GM23338 (cell line): Measurements from ENCODE around the gene RILPL1. TPM values are rescaled to one million over a fixed set of nuclear protein-coding genes. Genes with fewer than 3 reads are reported as not detected.

Experiments used
- ATAC-seq: fragments of 200-7000 bp; cut with Tn5 transposase; 3 replicates; pipeline ENCODE4 v1.9.1; 2020
- DNase-seq: peaks from one replicate; pipeline ENCODE4 v3.0.0-alpha.2; 2015; ENCODE audit warnings: low spot score
- H2AFZ ChIP-seq: fragments of 200-600 bp; sonication (generic); 2 replicates; pipeline ENCODE4 v1.8.0; 2016; ENCODE audit warnings: antibody characterized with exemption, mild to moderate bottlenecking, moderate library complexity
- H3F3A ChIP-seq: fragments of 200-600 bp; sonication (generic); replicated peaks from 2 replicates; pipeline ENCODE4 v1.8.0; 2017; ENCODE audit warnings: antibody characterized with exemption, mixed run types, low read depth
- H3K27ac ChIP-seq: fragments of 200-600 bp; sonication (generic); 2 replicates; pipeline ENCODE4 v1.6.1; 2016; ENCODE audit warnings: low read depth
- H3K27me3 ChIP-seq: fragments of 200-600 bp; sonication (generic); 2 replicates; pipeline ENCODE4 v1.8.0; 2016; ENCODE audit warnings: mild to moderate bottlenecking, mixed run types, moderate library complexity; ENCODE audit not compliant: insufficient read depth
- H3K36me3 ChIP-seq: fragments of 200-600 bp; sonication (generic); 2 replicates; pipeline ENCODE4 v1.8.0; 2016; ENCODE audit warnings: mild to moderate bottlenecking; ENCODE audit not compliant: insufficient read depth
- H3K4me1 ChIP-seq: fragments of 200-600 bp; sonication (generic); 2 replicates; pipeline ENCODE4 v1.8.0; 2016; ENCODE audit warnings: mild to moderate bottlenecking, moderate library complexity; ENCODE audit not compliant: insufficient read depth
- H3K4me2 ChIP-seq: fragments of 200-600 bp; sonication (generic); 2 replicates; pipeline ENCODE4 v1.7.1; 2017; ENCODE audit warnings: mixed run types
- H3K4me3 ChIP-seq: fragments of 200-600 bp; sonication (generic); 2 replicates; pipeline ENCODE4 v1.6.1; 2016; ENCODE audit warnings: mixed run types
- H3K79me2 ChIP-seq: fragments of 200-600 bp; sonication (generic); replicated peaks from 2 replicates; pipeline ENCODE4 v1.8.0; 2017; ENCODE audit warnings: mild to moderate bottlenecking; ENCODE audit not compliant: insufficient read depth
- H3K9me2 ChIP-seq: fragments of 200-600 bp; sonication (generic); 2 replicates; pipeline ENCODE4 v1.8.0; 2017; ENCODE audit not compliant: insufficient read depth
- H4K20me1 ChIP-seq: fragments of 200-600 bp; sonication (generic); replicated peaks from 2 replicates; pipeline ENCODE4 v1.8.0; 2017; ENCODE audit warnings: mild to moderate bottlenecking; ENCODE audit not compliant: insufficient read depth
- H3K27ac Mint-ChIP-seq: 2 replicates; pipeline ENCODE4 v1.8.0; 2020; ENCODE audit warnings: inconsistent platforms, mild to moderate bottlenecking, moderate library complexity, mixed read lengths
- H3K27me3 Mint-ChIP-seq: 3 replicates; pipeline ENCODE4 v1.8.0; 2022; ENCODE audit warnings: low read depth, mild to moderate bottlenecking, moderate library complexity, mixed read lengths, inconsistent platforms; ENCODE audit not compliant: insufficient read depth, poor library complexity
- H3K36me3 Mint-ChIP-seq: 3 replicates; pipeline ENCODE4 v1.8.0; 2021; ENCODE audit warnings: low read depth, mild to moderate bottlenecking, inconsistent platforms, moderate library complexity, mixed read lengths
- H3K4me1 Mint-ChIP-seq: 3 replicates; pipeline ENCODE4 v1.8.0; 2020; ENCODE audit warnings: mild to moderate bottlenecking, inconsistent platforms, mixed read lengths
- H3K4me3 Mint-ChIP-seq: 3 replicates; pipeline ENCODE4 v1.8.0; 2021; ENCODE audit warnings: moderate library complexity, mild to moderate bottlenecking, inconsistent platforms, mixed read lengths
- H3K9me3 Mint-ChIP-seq: 3 replicates; pipeline ENCODE4 v1.8.0; 2020; ENCODE audit warnings: moderate library complexity, mild to moderate bottlenecking, inconsistent platforms, mixed read lengths
- CREB1 ChIP-seq: fragments of 250-450 bp; sonication (Bioruptor Pico); IDR thresholded peaks from 2 replicates; pipeline ENCODE4 v1.5.0; 2020; ENCODE audit warnings: low read depth, mild to moderate bottlenecking, moderate library complexity
- ETS1 ChIP-seq: IDR thresholded peaks from 2 replicates; pipeline ENCODE4 v1.6.1; 2016; ENCODE audit warnings: antibody characterized with exemption
- EZH2 ChIP-seq: fragments of 200-600 bp; sonication (generic); IDR thresholded peaks from one replicate; pipeline ENCODE4 v1.8.0; 2017; ENCODE audit warnings: antibody characterized with exemption, mild to moderate bottlenecking, low read depth; ENCODE audit not compliant: unreplicated experiment
- EZH2phosphoT487 ChIP-seq: fragments of 200-600 bp; sonication (generic); IDR thresholded peaks from one replicate; pipeline ENCODE4 v1.8.1; 2018; ENCODE audit warnings: antibody characterized with exemption; ENCODE audit not compliant: unreplicated experiment
- JUNB ChIP-seq: IDR thresholded peaks from one replicate; pipeline ENCODE4 v1.6.1; 2016; ENCODE audit warnings: antibody characterized with exemption; ENCODE audit not compliant: unreplicated experiment
- NANOG ChIP-seq: IDR thresholded peaks from 2 replicates; pipeline ENCODE4 v1.6.1; 2016; ENCODE audit warnings: antibody characterized with exemption, borderline replicate concordance
- POLR2AphosphoS5 ChIP-seq: IDR thresholded peaks from 2 replicates; pipeline ENCODE4 v1.6.1; 2016; ENCODE audit warnings: antibody characterized with exemption, low read depth
- STAT1 ChIP-seq: IDR thresholded peaks from one replicate; pipeline ENCODE4 v1.6.1; 2016; ENCODE audit warnings: antibody characterized with exemption; ENCODE audit not compliant: unreplicated experiment
- ZNF114 ChIP-seq: fragments of 250-450 bp; sonication (Bioruptor Pico); IDR thresholded peaks from 2 replicates; pipeline ENCODE4 v1.5.0; 2020; ENCODE audit warnings: mild to moderate bottlenecking, moderate library complexity
- ZNF331 ChIP-seq: fragments of 250-450 bp; sonication (Bioruptor Pico); IDR thresholded peaks from 2 replicates; pipeline ENCODE4 v1.5.0; 2020; ENCODE audit warnings: low read depth, mild to moderate bottlenecking, moderate library complexity
- polyA plus RNA-seq: library from polyadenylated mRNA; unstranded; fragments of >200 nt; fragmentation: Nextera tagmentation; extraction: Ambion mirVana; gene quantifications from 2 replicates; pipeline ENCODE4 v1.2.1, GENCODE V29; 2016
- total RNA-seq: library from RNA; depleted of rRNA; stranded (reverse); fragments of >200 nt; shearing (Covaris generic); gene quantifications from 2 replicates; pipeline ENCODE4 v1.2.3, GENCODE V29; 2014
- TF ChIP-seq, protein P1 (sequence below), 2 experiments: fragments of 200-600 bp in 1 of 2; sonication (generic) in 1 of 2; conservative IDR thresholded peaks; 2 replicates each; pipeline versions ENCODE4 v1.5.1 to v1.6.1; 2016 to 2017; ENCODE audit warnings: antibody characterized with exemption in 2 of 2, low read depth in 2 of 2, mild to moderate bottlenecking in 2 of 2, moderate library complexity in 1 of 2
- TF ChIP-seq, protein P2 (sequence below): fragments of 250-450 bp; sonication (Bioruptor Pico); IDR thresholded peaks from 2 replicates; pipeline ENCODE4 v1.5.0; 2020; ENCODE audit warnings: mild to moderate bottlenecking, moderate library complexity
- TF ChIP-seq, protein P3 (sequence below): IDR thresholded peaks from one replicate; pipeline ENCODE4 v1.6.1; 2018; ENCODE audit warnings: antibody characterized with exemption; ENCODE audit not compliant: unreplicated experiment

Gene RILPL1
- total and polyA plus RNA-seq, 2 experiments from 2014 or later: 3.9 to 7.9 TPM

GRCh38 chr12:123490089-123490488 lies 43.4 kb downstream of the RILPL1 start:
- Histone ChIP-seq H3K4me3 (no peak overlapping the region), H2AFZ (no peak overlapping the region), H4K20me1 (no peaks in the 10 kb centered on the region), H3K79me2 (no peaks in the 10 kb centered on the region), H3F3A (no peaks in the 10 kb centered on the region), H3K4me1 (no peaks in the 10 kb centered on the region), H3K4me2 (no peak overlapping the region), H3K27ac (no peak overlapping the region), H3K36me3 (no peaks in the 10 kb centered on the region), H3K9me2 (no peaks in the 10 kb centered on the region), H3K27me3 (no peaks in the 10 kb centered on the region)
- no peak for DNase-seq
- Mint-ChIP-seq H3K36me3 (no peaks in the 10 kb centered on the region; the same call in 2 of the 3 replicates), H3K4me3 (no peak overlapping the region), H3K27ac (no peak overlapping the region), H3K9me3 (no peaks in the 10 kb centered on the region), H3K27me3 (peaks cover 7% of the 10 kb centered on the region), H3K4me1 (peaks cover 14% of the 10 kb centered on the region)
- TF ChIP-seq, protein P1, sequence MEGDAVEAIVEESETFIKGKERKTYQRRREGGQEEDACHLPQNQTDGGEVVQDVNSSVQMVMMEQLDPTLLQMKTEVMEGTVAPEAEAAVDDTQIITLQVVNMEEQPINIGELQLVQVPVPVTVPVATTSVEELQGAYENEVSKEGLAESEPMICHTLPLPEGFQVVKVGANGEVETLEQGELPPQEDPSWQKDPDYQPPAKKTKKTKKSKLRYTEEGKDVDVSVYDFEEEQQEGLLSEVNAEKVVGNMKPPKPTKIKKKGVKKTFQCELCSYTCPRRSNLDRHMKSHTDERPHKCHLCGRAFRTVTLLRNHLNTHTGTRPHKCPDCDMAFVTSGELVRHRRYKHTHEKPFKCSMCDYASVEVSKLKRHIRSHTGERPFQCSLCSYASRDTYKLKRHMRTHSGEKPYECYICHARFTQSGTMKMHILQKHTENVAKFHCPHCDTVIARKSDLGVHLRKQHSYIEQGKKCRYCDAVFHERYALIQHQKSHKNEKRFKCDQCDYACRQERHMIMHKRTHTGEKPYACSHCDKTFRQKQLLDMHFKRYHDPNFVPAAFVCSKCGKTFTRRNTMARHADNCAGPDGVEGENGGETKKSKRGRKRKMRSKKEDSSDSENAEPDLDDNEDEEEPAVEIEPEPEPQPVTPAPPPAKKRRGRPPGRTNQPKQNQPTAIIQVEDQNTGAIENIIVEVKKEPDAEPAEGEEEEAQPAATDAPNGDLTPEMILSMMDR (conservative IDR thresholded peaks at IDR 0.05; ENCODE audit: low read depth in 2 of 2): no peak
- TF ChIP-seq, protein P2, sequence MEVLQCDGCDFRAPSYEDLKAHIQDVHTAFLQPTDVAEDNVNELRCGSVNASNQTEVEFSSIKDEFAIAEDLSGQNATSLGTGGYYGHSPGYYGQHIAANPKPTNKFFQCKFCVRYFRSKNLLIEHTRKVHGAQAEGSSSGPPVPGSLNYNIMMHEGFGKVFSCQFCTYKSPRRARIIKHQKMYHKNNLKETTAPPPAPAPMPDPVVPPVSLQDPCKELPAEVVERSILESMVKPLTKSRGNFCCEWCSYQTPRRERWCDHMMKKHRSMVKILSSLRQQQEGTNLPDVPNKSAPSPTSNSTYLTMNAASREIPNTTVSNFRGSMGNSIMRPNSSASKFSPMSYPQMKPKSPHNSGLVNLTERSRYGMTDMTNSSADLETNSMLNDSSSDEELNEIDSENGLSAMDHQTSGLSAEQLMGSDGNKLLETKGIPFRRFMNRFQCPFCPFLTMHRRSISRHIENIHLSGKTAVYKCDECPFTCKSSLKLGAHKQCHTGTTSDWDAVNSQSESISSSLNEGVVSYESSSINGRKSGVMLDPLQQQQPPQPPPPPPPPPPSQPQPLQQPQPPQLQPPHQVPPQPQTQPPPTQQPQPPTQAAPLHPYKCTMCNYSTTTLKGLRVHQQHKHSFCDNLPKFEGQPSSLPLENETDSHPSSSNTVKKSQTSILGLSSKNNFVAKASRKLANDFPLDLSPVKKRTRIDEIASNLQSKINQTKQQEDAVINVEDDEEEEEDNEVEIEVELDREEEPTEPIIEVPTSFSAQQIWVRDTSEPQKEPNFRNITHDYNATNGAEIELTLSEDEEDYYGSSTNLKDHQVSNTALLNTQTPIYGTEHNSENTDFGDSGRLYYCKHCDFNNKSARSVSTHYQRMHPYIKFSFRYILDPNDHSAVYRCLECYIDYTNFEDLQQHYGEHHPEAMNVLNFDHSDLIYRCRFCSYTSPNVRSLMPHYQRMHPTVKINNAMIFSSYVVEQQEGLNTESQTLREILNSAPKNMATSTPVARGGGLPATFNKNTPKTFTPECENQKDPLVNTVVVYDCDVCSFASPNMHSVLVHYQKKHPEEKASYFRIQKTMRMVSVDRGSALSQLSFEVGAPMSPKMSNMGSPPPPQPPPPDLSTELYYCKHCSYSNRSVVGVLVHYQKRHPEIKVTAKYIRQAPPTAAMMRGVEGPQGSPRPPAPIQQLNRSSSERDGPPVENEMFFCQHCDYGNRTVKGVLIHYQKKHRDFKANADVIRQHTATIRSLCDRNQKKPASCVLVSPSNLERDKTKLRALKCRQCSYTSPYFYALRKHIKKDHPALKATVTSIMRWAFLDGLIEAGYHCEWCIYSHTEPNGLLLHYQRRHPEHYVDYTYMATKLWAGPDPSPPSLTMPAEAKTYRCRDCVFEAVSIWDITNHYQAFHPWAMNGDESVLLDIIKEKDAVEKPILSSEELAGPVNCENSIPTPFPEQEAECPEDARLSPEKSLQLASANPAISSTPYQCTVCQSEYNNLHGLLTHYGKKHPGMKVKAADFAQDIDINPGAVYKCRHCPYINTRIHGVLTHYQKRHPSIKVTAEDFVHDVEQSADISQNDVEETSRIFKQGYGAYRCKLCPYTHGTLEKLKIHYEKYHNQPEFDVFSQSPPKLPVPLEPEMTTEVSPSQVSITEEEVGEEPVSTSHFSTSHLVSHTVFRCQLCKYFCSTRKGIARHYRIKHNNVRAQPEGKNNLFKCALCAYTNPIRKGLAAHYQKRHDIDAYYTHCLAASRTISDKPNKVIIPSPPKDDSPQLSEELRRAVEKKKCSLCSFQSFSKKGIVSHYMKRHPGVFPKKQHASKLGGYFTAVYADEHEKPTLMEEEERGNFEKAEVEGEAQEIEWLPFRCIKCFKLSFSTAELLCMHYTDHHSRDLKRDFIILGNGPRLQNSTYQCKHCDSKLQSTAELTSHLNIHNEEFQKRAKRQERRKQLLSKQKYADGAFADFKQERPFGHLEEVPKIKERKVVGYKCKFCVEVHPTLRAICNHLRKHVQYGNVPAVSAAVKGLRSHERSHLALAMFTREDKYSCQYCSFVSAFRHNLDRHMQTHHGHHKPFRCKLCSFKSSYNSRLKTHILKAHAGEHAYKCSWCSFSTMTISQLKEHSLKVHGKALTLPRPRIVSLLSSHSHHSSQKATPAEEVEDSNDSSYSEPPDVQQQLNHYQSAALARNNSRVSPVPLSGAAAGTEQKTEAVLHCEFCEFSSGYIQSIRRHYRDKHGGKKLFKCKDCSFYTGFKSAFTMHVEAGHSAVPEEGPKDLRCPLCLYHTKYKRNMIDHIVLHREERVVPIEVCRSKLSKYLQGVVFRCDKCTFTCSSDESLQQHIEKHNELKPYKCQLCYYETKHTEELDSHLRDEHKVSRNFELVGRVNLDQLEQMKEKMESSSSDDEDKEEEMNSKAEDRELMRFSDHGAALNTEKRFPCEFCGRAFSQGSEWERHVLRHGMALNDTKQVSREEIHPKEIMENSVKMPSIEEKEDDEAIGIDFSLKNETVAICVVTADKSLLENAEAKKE: no peak
- TF ChIP-seq EZH2 (no peak), EZH2phosphoT487 (no peak), CREB1 (CRISPR knock-in tag) (no peak), NANOG (no peak), JUNB (no peak), POLR2AphosphoS5 (no peak), ZNF331 (CRISPR knock-in tag) (no peak), STAT1 (no peak), ETS1 (no peak), ZNF114 (CRISPR knock-in tag) (no peak)
- TF ChIP-seq, protein P3, sequence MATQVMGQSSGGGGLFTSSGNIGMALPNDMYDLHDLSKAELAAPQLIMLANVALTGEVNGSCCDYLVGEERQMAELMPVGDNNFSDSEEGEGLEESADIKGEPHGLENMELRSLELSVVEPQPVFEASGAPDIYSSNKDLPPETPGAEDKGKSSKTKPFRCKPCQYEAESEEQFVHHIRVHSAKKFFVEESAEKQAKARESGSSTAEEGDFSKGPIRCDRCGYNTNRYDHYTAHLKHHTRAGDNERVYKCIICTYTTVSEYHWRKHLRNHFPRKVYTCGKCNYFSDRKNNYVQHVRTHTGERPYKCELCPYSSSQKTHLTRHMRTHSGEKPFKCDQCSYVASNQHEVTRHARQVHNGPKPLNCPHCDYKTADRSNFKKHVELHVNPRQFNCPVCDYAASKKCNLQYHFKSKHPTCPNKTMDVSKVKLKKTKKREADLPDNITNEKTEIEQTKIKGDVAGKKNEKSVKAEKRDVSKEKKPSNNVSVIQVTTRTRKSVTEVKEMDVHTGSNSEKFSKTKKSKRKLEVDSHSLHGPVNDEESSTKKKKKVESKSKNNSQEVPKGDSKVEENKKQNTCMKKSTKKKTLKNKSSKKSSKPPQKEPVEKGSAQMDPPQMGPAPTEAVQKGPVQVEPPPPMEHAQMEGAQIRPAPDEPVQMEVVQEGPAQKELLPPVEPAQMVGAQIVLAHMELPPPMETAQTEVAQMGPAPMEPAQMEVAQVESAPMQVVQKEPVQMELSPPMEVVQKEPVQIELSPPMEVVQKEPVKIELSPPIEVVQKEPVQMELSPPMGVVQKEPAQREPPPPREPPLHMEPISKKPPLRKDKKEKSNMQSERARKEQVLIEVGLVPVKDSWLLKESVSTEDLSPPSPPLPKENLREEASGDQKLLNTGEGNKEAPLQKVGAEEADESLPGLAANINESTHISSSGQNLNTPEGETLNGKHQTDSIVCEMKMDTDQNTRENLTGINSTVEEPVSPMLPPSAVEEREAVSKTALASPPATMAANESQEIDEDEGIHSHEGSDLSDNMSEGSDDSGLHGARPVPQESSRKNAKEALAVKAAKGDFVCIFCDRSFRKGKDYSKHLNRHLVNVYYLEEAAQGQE: no peak
- no peak for ATAC-seq
